ENCODE measurements around the gene ARHGDIB.

ARHGDIB gene

GRCh38 chr12:14954269-14954668 is 7.1 kb downstream of the ARHGDIB start:
- DNase-seq: no peak

DNA sequence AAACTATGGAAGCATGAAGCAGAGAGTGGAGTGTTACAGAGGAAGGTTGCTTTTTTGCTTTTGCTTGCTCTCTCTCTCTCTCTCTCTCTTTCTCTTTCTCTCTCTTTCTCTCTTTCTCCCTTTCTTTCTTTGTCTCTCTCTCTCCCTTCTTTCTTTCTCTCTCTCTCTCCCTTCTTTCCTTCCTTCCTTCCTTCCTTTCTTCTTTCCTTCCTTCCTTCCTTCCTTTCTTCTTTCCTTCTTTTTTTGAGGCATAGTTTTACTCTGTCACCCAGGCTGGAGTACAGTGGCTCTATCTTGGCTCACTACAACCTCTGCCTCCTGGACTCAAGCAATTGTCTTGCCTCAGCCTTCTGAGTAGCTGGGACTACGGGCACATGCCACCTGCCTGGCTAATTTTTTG is 7.6 kb downstream of the ARHGDIB start:
- DNase-seq: no peak

- DNase-seq: no peak
These were observed 9.0 kb downstream of the ARHGDIB start for GRCh38 chr12:14952299-14952921.

DNA sequence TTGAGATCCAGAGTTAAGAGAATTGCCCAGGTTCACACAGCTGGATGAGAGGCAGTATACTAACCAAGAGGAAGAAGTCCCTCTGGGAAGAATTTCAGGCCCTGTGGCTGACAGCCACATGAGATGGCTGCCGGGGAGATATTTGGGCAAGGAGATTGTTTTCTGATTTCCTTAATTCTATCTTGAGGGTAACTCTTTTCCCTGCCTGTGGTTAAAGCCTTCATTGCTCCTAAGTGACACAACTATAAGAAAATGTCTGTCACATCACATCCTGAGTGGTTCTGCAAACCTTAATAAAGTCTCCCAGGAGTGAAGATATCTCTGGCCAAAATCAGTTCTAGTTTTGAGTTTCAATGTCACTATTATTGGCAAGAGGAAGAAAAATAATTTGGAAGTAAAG is 9.6 kb downstream of the ARHGDIB start:
- no peak for DNase-seq

GRCh38 chr12:14950982-14951746 is 10.2 kb downstream of the ARHGDIB start:
- no peak for DNase-seq

- no peak for DNase-seq
These were observed 11.0 kb downstream of the ARHGDIB start for GRCh38 chr12:14950421-14950820.

GRCh38 chr12:14949631-14950030 is 11.8 kb downstream of the ARHGDIB start:
- DNase-seq: no peak

DNA sequence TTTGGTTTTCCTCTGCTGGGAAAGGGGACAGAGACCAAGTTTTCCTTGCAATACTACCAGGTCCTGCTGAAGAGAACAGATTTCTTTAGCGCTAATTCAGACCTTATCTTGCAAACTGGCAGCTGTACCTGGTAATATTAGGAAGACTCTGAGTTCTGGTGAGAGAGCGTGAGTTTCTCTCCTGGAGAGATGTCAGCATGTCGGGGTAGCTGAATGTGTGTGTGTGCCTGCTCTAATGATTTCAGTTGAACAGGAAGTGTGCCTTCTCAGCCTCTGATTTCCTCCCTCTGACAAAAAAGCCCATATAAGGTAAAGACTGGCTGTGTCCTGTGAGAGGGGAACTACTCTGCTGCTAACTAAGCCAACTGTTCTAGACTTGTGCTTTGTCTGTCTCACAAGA is 12.7 kb downstream of the ARHGDIB start:
- no peak for DNase-seq

DNA sequence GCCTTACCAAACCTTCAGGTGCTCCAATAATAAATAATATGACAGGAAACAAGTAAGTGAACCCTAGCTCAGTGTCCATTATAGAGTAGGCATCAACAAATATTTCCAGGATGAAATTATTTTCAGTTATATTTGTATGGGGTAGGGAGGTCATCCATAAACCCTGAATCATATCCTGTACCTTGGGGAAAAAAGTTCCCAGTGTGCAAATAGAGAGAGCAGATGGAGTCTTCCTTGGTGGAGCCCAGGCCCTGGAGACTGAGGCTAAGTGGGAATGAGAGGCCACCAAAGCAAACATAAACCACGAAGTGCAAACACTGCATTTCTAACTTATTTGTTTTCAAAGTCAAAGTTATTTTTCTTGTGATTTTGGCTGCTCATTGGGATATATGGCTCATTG is 14.5 kb downstream of the ARHGDIB start:
- no peak for DNase-seq

DNA sequence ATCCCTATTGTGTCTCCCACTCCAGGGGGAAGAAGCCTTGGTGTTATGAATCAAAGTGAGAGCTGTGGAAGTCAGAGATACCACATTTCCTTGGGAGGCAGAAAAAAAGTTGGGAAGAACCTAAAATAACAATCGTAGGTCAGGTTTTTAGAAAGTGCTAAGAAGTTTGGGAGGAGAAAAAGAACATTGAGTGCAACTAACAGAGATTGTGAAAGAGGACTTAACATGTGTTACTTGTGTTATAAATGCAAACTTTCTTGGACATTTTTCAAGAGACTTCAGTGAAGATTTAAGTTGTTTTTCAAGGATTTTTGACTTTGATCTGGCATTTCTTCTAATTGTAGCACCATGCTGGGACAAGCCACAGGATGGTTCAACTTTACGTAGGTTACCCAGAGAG is 15.2 kb downstream of the ARHGDIB start:
- DNase-seq: no peak

DNA sequence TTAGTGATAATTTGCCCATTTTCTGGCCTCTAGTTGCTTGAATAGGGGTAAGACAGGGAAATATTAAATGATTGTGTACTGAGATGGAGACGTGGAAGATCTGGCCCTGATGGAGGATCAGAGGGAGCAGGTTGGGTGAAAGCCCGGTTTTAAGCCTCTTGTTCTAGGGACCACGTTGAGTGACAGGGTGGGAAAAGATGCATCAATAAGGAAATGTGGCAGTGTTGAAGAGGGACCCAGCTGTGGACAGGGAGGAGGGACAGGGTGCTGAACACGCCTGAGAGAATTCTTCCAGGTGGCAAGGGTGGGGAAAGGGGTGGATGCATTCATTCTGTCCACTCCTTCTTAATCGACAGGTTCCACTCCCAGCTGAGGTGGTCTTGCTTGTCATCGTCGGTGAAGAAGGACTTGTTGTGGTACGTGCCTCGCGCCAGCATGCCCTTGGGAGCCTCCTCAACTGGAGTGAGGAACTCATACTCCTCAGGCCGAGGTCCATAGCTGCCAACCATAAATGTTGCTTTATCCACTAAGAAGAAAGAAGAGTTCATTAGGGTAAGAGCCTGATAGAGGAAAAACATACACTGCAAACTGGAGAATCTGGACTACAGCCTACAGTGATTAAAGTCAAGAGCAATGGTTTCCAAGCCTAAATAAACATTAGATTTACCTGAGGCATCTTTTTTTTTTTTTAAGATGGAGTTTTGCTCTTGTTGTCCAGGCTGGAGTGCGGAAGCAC is 19.0 kb downstream of the ARHGDIB start:
- DNase-seq: no peak

- DNase-seq: no peak
These were observed 20.0 kb downstream of the ARHGDIB start for GRCh38 chr12:14941369-14941768.

- DNase-seq: no peak
These were observed 23.1 kb downstream of the ARHGDIB start, which contains the start of gene ERP27 for GRCh38 chr12:14938301-14938700. Gene ERP27 (minus strand): TSS chr12:14938537. CDS start chr12:14938508, 29 bp downstream.

GRCh38 chr12:14937689-14938088 is 23.7 kb downstream of the ARHGDIB start:
- DNase-seq: no peak

- DNase-seq: no peak
These were observed 24.4 kb downstream of the ARHGDIB start for GRCh38 chr12:14937014-14937413.

GRCh38 chr12:14936224-14936861 is 25.1 kb downstream of the ARHGDIB start:
- no peak for DNase-seq

- DNase-seq: no peak
These were observed 26.4 kb downstream of the ARHGDIB start for GRCh38 chr12:14935031-14935430.

DNA sequence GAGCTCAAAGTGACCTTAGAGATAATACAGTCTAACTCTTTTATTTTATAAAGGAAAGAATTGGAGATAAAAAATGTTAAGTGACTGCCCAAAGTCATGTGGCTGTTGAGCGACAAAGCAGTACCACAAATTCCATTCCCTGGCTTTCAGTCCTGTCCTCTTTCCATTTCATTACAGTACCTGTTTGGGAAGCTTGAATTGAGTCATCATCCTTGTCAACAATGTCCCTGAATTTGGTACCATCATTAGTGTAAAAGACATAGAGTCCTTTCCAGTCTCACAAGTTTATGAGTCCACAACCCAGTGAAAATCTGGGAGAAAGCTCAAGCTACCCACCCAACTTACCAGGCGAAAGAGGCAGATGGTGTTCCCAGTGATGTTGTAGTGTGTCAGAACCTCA is 26.9 kb downstream of the ARHGDIB start:
- DNase-seq: no peak

- DNase-seq: no peak
These were observed 29.4 kb downstream of the ARHGDIB start for GRCh38 chr12:14931791-14932560.

DNA sequence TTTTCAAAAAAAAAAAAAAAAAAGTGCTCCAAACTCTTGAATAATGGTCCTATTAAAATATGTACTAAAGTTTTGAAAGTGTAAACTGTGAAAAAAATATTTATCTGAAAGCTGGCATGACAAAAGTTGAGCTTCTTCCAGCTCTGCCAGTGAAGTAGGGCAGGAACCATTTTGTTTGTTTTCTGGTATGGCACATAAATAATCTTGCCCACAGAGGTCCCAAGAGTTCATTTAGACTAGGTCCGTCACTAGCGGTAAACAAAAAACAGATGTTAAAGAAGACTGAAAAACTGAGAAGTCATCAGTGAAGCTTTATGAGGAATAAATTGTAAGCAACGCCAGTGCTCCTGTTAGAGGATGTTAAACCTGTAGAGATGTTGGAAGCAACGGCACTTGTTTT is 30.0 kb downstream of the ARHGDIB start:
- no peak for DNase-seq

DNA sequence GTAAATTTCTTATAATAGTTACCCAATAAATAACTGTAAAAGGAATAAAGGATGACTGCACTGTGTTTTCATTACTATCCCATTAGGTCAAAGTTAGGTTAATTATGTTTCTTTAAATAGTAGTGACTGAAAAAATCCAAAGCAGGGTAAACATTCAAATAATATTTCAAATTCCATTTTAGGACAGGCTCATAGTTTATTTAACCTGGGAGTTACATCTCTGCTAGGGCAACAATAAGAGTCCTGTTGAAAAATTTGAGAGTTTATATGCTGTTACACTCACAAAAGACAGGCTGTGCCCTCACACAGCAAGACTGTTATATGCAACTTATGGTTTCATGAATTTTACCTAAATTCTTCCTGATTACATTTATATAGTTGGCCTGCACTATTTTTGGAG is 31.1 kb downstream of the ARHGDIB start:
- DNase-seq: no peak

GRCh38 chr12:14928931-14929330 is 32.5 kb downstream of the ARHGDIB start:
- no peak for DNase-seq

GRCh38 chr12:14927267-14927666 is 34.1 kb downstream of the ARHGDIB start:
- no peak for DNase-seq
